ENCODE results near the gene SHC3. TPM values are rescaled to one million over a fixed set of nuclear protein-coding genes. Genes with fewer than 3 reads are reported as not detected.

SHC3 gene
- polyA plus RNA-seq, 1 donor from 2014 or later = 22.9 TPM

GRCh38 chr9:88975966-88976889 lies 202.4 kb downstream of the SHC3 start:
- no peak for TF ChIP-seq MXI1 (conservative IDR thresholded peaks at IDR 0.05; ENCODE audit: poor library complexity, severe bottlenecking)
- no peak for TF ChIP-seq EZH2 (IDR thresholded peaks at IDR 0.05; ENCODE audit: borderline replicate concordance, insufficient read depth, low read length, poor library complexity, severe bottlenecking)
- TF ChIP-seq TAF1 (IDR thresholded peaks at IDR 0.05; ENCODE audit: low read depth) = no peak
- TF ChIP-seq CTCF (IDR thresholded peaks at IDR 0.05; ENCODE audit: poor library complexity, severe bottlenecking) = no peak
- no peak for TF ChIP-seq SMC3 (conservative IDR thresholded peaks at IDR 0.05; ENCODE audit: poor library complexity)
- TF ChIP-seq EP300 (conservative IDR thresholded peaks at IDR 0.05; ENCODE audit: poor library complexity, severe bottlenecking) = no peak
- TF ChIP-seq REST (IDR thresholded peaks at IDR 0.05; ENCODE audit: borderline replicate concordance) = no peak
- TF ChIP-seq RAD21 (conservative IDR thresholded peaks at IDR 0.05) = no peak
- no peak for TF ChIP-seq POLR2AphosphoS5 (IDR thresholded peaks at IDR 0.05)

GRCh38 chr9:88974641-88975040 lies 204.0 kb downstream of the SHC3 start:
- H3K9me2 ChIP-seq (ENCODE audit: insufficient read depth, low read length) = no peaks in the 10 kb centered on the region
- no peak overlapping the region for H2AFZ ChIP-seq (ENCODE audit: low read depth, low read length)
- H3K9me3 ChIP-seq (ENCODE audit: low read length) = no peaks in the 10 kb centered on the region
- no peak overlapping the region for H3K4me3 ChIP-seq (ENCODE audit: low read length)
- H3F3A ChIP-seq (ENCODE audit: insufficient read depth, low read length, poor library complexity, severe bottlenecking) = no peaks in the 10 kb centered on the region
- no peak overlapping the region for H3K27ac ChIP-seq (ENCODE audit: low read length)
- no peaks in the 10 kb centered on the region for H4K20me1 ChIP-seq (ENCODE audit: insufficient read depth)
- no peaks in the 10 kb centered on the region for H3K27me3 ChIP-seq (ENCODE audit: insufficient read depth, low read depth, low read length)
- H3K4me2 ChIP-seq (ENCODE audit: low read length) = no peak overlapping the region
- no peak overlapping the region for H3K9ac ChIP-seq (ENCODE audit: low read length)
- no peak for TF ChIP-seq EZH2 (IDR thresholded peaks at IDR 0.05; ENCODE audit: borderline replicate concordance, insufficient read depth, low read length, poor library complexity, severe bottlenecking)
- TF ChIP-seq REST (IDR thresholded peaks at IDR 0.05; ENCODE audit: borderline replicate concordance) = no peak
- no peak for TF ChIP-seq TAF1 (IDR thresholded peaks at IDR 0.05; ENCODE audit: low read depth)
- no peak for TF ChIP-seq POLR2AphosphoS5 (IDR thresholded peaks at IDR 0.05)
- H3K79me2 ChIP-seq (replicated peaks; ENCODE audit: insufficient read depth, low read length) = no peaks in the 10 kb centered on the region
- no peaks in the 10 kb centered on the region for H3K36me3 ChIP-seq (ENCODE audit: insufficient read depth, low read length)

More at GRCh38 chr9:88975966-88976889, 202.4 kb downstream of the SHC3 start:
- H3K9ac ChIP-seq (ENCODE audit: low read length) = no peak overlapping the region
- H3K4me2 ChIP-seq (ENCODE audit: low read length) = no peak overlapping the region
- no peaks in the 10 kb centered on the region for H4K20me1 ChIP-seq (ENCODE audit: insufficient read depth)
- H2AFZ ChIP-seq (ENCODE audit: low read depth, low read length) = no peak overlapping the region
- H3F3A ChIP-seq (ENCODE audit: insufficient read depth, low read length, poor library complexity, severe bottlenecking) = no peaks in the 10 kb centered on the region
- no peaks in the 10 kb centered on the region for H3K36me3 ChIP-seq (ENCODE audit: insufficient read depth, low read length)
- no peak overlapping the region for H3K27ac ChIP-seq (ENCODE audit: low read length)
- H3K79me2 ChIP-seq (replicated peaks; ENCODE audit: insufficient read depth, low read length) = no peaks in the 10 kb centered on the region
- H3K27me3 ChIP-seq (ENCODE audit: insufficient read depth, low read depth, low read length) = no peaks in the 10 kb centered on the region
- H3K9me3 ChIP-seq (ENCODE audit: low read length) = no peaks in the 10 kb centered on the region
- H3K9me2 ChIP-seq (ENCODE audit: insufficient read depth, low read length) = no peaks in the 10 kb centered on the region
- no peak overlapping the region for H3K4me3 ChIP-seq (ENCODE audit: low read length)

Data from neural cell (in vitro differentiated cells).